GM10266 (cell line): Measurements from ENCODE around the gene MLST8.

Source experiments
- DNase-seq: peaks from one replicate; pipeline ENCODE4 v3.0.0; 2012; ENCODE audit errors: extremely low spot score
- CTCF ChIP-seq: IDR thresholded peaks from 2 replicates; pipeline ENCODE4 v1.5.1; 2012; ENCODE audit warnings: mild to moderate bottlenecking, low read depth; ENCODE audit not compliant: control insufficient read depth, insufficient read depth; ENCODE audit errors: missing control alignments

MLST8 gene

GRCh38 chr16:2216330-2216729, 11.1 kb downstream of the MLST8 start:
- no peak for TF ChIP-seq CTCF
- DNase-seq = no peak

DNA sequence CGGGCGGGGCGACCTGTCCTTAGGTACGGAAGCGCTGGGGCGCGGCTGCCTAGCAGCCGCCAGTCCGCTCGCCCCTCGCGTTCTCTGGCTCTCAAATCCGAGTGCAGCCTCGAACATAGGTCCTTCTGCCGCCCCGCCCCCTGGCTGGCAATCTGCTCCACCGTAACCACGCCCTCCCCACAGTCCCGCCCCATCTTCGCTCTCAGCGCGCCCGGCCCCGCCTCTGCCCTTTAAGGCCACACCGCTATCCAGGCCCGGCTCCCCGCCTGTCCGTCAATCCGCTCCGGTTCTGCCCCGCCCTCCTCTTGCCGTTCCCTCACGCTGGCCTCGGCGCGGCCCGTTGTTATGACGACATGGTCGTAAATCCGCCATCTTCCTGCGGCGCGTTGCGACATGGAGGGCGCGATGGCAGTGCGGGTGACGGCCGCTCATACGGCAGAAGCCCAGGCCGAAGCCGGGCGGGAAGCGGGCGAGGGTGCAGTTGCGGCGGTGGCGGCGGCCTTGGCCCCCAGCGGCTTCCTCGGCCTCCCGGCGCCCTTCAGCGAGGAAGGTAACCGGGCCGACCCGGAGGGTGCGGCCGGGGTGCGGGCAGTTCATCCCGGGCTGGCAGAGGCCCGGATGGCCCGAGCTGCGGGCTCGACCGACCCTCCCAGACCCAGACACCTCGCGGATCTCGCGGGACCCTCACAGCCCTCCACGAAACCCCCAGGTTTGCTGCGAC, 18.1 kb downstream of the MLST8 start, which contains the start of gene E4F1:
TSS of gene E4F1 (plus strand) at position 371 of the 721 bp plus-strand sequence. CDS start at position 394, 23 bp downstream.
- peak; percentile 100 for DNase-seq
- no peak for TF ChIP-seq CTCF

GRCh38 chr16:2223942-2224486, 18.8 kb downstream of the MLST8 start:
- peak; percentile 66 for DNase-seq

GRCh38 chr16:2226245-2226793, 21.1 kb downstream of the MLST8 start:
- no peak for DNase-seq
- no peak for TF ChIP-seq CTCF

More at GRCh38 chr16:2223942-2224486, 18.8 kb downstream of the MLST8 start:
- TF ChIP-seq CTCF = peak; percentile 20

GRCh38 chr16:2226918-2227317, 21.7 kb downstream of the MLST8 start:
- no peak for TF ChIP-seq CTCF

GRCh38 chr16:2228161-2228824, 23.0 kb downstream of the MLST8 start:
- no peak for TF ChIP-seq CTCF
- DNase-seq = no peak

More at GRCh38 chr16:2226918-2227317, 21.7 kb downstream of the MLST8 start:
- no peak for DNase-seq
